Mesendoderm (in vitro differentiated cells): ENCODE data around the gene KLHL8.

Source experiments
- DNase-seq: peaks from one replicate; pipeline ENCODE4 v3.0.0; 2013
- H2AK5ac ChIP-seq: 2 replicates; pipeline ENCODE4 v1.6.1; 2013; ENCODE audit warnings: low read length, inconsistent platforms
- H2BK120ac ChIP-seq: 2 replicates; pipeline ENCODE4 v1.6.1; 2013; ENCODE audit warnings: low read depth, mild to moderate bottlenecking, low read length, moderate library complexity, mixed read lengths
- H2BK15ac ChIP-seq: replicated peaks from 2 replicates; pipeline ENCODE4 v1.6.1; 2013; ENCODE audit warnings: low read depth, mild to moderate bottlenecking, moderate library complexity
- H2BK5ac ChIP-seq: 2 replicates; pipeline ENCODE4 v1.6.1; 2013; ENCODE audit warnings: low read length, inconsistent platforms
- H3K18ac ChIP-seq: 2 replicates; pipeline ENCODE4 v1.6.1; 2013; ENCODE audit warnings: mild to moderate bottlenecking, low read length, mixed read lengths
- H3K23ac ChIP-seq: one replicate; pipeline ENCODE4 v1.6.1; 2013; ENCODE audit warnings: low read length
- H3K27ac ChIP-seq: 2 replicates; pipeline ENCODE4 v1.5.1; 2013; ENCODE audit warnings: low read depth, mild to moderate bottlenecking, inconsistent platforms, low read length, moderate library complexity
- H3K27me3 ChIP-seq: 2 replicates; pipeline ENCODE4 v1.6.1; 2013; ENCODE audit warnings: low read length, control low read depth, mild to moderate bottlenecking, inconsistent platforms; ENCODE audit not compliant: insufficient read depth, poor library complexity
- H3K36me3 ChIP-seq: 2 replicates; pipeline ENCODE4 v1.6.1; 2013; ENCODE audit warnings: low read length, inconsistent platforms; ENCODE audit not compliant: control insufficient read depth, insufficient read depth
- H3K4ac ChIP-seq: one replicate; pipeline ENCODE4 v1.6.1; 2013; ENCODE audit warnings: low read depth, mild to moderate bottlenecking, low read length, moderate library complexity
- H3K4me1 ChIP-seq: 2 replicates; pipeline ENCODE4 v1.6.1; 2013; ENCODE audit warnings: low read depth, low read length, inconsistent platforms; ENCODE audit not compliant: control insufficient read depth
- H3K4me2 ChIP-seq: 2 replicates; pipeline ENCODE4 v1.6.1; 2013; ENCODE audit warnings: low read length
- H3K4me3 ChIP-seq: 2 replicates; pipeline ENCODE4 v1.5.1; 2013; ENCODE audit warnings: mild to moderate bottlenecking, low read length
- H3K56ac ChIP-seq: one replicate; pipeline ENCODE4 v1.6.1; 2013; ENCODE audit warnings: low read length
- H3K79me1 ChIP-seq: 2 replicates; pipeline ENCODE4 v1.6.1; 2013; ENCODE audit warnings: low read length, inconsistent platforms
- H3K79me2 ChIP-seq: 2 replicates; pipeline ENCODE4 v1.6.1; 2013; ENCODE audit warnings: mild to moderate bottlenecking, low read length; ENCODE audit not compliant: control insufficient read depth, insufficient read depth
- H3K9ac ChIP-seq: 2 replicates; pipeline ENCODE4 v1.6.1; 2013; ENCODE audit warnings: low read length, inconsistent platforms
- H4K5ac ChIP-seq: one replicate; pipeline ENCODE4 v1.6.1; 2013; ENCODE audit warnings: low read length
- H4K8ac ChIP-seq: one replicate; pipeline ENCODE4 v1.6.1; 2013; ENCODE audit warnings: low read depth, mild to moderate bottlenecking, control low read depth, low read length, moderate library complexity
- WGBS: extraction: QIAGEN DNeasy Blood & Tissue Kit; methylation state at CpG from one replicate; pipeline ENCODE4 v1.1.7; 2013; ENCODE audit warnings: low lambda C conversion rate, missing lambda C conversion rate; ENCODE audit not compliant: insufficient coverage; ENCODE audit errors: extremely low coverage; 5-methylcytosine and 5-hydroxymethylcytosine counted together

Gene KLHL8

DNA sequence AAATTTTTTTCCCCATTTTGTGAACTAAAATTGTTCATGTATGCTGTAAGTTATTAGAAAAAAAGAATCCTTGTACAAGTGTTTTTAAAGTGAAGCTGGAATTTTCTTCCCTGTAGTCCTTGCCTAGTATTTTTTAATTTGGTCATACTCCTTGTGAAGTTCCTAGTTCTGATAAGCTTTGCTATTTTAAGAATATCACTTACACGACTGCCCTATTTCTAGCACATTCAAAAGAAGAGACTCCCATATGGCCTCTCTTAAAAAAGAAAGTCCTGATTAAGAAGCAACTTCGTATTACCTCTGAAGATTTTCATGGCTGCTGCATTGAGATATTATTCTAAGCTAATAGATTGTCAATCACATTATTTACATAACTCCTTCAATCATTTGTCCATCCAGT, 87.2 kb downstream of the KLHL8 start:
- no CpG with 5 or more reads among the region's 2 CpGs for WGBS
- Histone ChIP-seq H3K79me1 (no peaks in the 10 kb centered on the region), H2BK120ac (no peak overlapping the region), H3K18ac (no peak overlapping the region), H3K79me2 (no peaks in the 10 kb centered on the region), H2BK5ac (no peak overlapping the region), H2AK5ac (no peak overlapping the region), H3K4me1 (no peaks in the 10 kb centered on the region), H3K23ac (no peak overlapping the region), H3K9ac (no peak overlapping the region), H3K56ac (no peak overlapping the region), H4K8ac (no peak overlapping the region), H2BK15ac (no peak overlapping the region), H4K5ac (no peak overlapping the region), H3K36me3 (peaks cover 17% of the 10 kb centered on the region), H3K27ac (no peak overlapping the region), H3K4me2 (no peak overlapping the region), H3K4me3 (no peak overlapping the region), H3K27me3 (no peaks in the 10 kb centered on the region), H3K4ac (no peak overlapping the region)
- no peak for DNase-seq

DNA sequence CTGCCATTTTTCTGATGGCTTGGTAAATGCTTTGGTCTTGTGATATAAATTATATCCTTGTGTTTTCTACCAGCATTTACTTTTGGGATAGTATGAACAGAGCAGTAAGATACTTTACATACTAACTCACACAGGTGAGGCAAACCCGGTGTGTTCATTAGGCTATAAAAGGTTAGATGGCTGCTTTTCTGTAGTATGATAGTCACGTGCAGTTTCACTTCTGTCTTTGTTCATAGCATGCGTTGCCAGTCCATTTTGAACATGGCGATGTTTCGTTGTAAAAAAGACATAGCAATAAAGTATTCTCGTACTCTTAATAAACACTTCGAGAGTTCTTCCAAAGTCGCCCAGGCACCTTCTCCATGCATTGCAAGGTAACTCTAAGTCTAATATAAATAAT, 88.4 kb downstream of the KLHL8 start:
- no peaks in the 10 kb centered on the region for H3K79me1 ChIP-seq
- H3K56ac ChIP-seq: no peak overlapping the region
- H3K27ac ChIP-seq: no peak overlapping the region
- peaks cover 16% of the 10 kb centered on the region for H3K36me3 ChIP-seq
- no peak overlapping the region for H2BK120ac ChIP-seq
- H3K27me3 ChIP-seq: no peaks in the 10 kb centered on the region
- H2BK5ac ChIP-seq: no peak overlapping the region
- no peaks in the 10 kb centered on the region for H3K4me1 ChIP-seq
- H2BK15ac ChIP-seq: no peak overlapping the region
- no peak overlapping the region for H4K5ac ChIP-seq
- H3K18ac ChIP-seq: no peak overlapping the region
- no peaks in the 10 kb centered on the region for H3K79me2 ChIP-seq
- no peak overlapping the region for H3K4ac ChIP-seq
- no peak overlapping the region for H3K9ac ChIP-seq
- H2AK5ac ChIP-seq: no peak overlapping the region
- DNase-seq: no peak
- H4K8ac ChIP-seq: no peak overlapping the region
- no CpG with 5 or more reads among the region's 8 CpGs for WGBS
- no peak overlapping the region for H3K4me3 ChIP-seq
- H3K23ac ChIP-seq: no peak overlapping the region
- no peak overlapping the region for H3K4me2 ChIP-seq

DNA sequence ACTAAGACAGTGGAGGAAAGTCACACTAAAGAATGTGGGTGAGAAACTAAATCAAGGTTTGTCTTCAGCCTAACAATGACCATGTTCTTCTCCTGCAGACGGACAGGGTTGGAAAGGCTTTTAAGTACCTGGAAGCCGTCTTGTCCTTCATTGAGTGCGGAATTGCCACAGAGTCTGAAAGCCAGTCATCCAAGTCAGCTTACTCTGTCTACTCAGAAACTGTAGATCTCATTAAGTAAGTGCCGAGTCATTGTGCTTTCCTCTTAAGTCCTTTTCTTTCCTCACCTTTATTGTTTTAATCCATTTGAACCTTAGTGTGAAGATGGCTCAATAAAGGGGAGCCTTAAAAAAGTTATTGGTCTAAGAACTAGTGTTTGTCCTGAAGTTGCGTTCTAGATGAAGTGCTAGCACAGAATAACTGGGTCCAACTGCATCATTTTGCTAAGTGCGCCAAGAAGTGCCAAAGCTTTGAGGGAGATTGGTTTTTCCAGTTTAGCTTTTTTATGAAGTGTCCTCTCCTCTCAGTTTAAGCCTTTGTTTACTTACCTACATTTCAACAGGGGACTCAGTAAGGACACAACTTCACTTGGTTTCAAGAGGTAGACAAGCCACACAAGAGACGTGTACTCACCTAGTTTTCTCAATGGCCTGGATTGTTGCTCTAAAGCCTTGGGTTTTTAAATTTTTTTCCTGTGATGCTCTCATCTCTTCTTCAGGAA, 89.3 kb downstream of the KLHL8 start:
- H3K4me3 ChIP-seq: no peak overlapping the region
- no peaks in the 10 kb centered on the region for H3K4me1 ChIP-seq
- no peaks in the 10 kb centered on the region for H3K79me1 ChIP-seq
- no peak overlapping the region for H3K4me2 ChIP-seq
- no peak overlapping the region for H2BK5ac ChIP-seq
- H3K9ac ChIP-seq: no peak overlapping the region
- no peak overlapping the region for H3K56ac ChIP-seq
- no CpG with 5 or more reads among the region's 7 CpGs for WGBS
- no peak overlapping the region for H3K23ac ChIP-seq
- peaks cover 14% of the 10 kb centered on the region for H3K36me3 ChIP-seq
- no peaks in the 10 kb centered on the region for H3K27me3 ChIP-seq
- no peaks in the 10 kb centered on the region for H3K79me2 ChIP-seq
- no peak overlapping the region for H3K27ac ChIP-seq
- no peak overlapping the region for H4K5ac ChIP-seq
- H2BK120ac ChIP-seq: no peak overlapping the region
- H3K4ac ChIP-seq: no peak overlapping the region
- no peak overlapping the region for H2BK15ac ChIP-seq
- H3K18ac ChIP-seq: no peak overlapping the region
- no peak for DNase-seq
- H4K8ac ChIP-seq: no peak overlapping the region
- H2AK5ac ChIP-seq: no peak overlapping the region

DNA sequence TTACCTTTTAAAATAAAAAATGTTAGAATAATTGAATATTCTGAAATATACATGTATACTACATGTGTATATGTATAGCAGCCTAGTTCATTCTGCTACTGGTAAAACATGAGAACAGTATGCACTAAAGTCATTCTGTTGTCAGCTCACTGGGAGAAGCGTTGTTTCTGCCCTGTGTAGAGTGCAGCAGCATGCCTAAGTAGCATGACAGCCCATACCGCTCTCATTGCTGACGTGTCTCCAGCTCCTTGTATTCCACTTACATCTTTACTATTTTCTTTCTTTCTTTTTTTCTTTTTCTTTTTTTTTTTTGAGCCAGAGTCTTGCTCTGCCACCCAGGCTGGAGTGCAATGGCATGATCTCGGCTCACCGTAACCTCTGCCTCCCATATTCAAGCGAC, 90.7 kb downstream of the KLHL8 start:
- Histone ChIP-seq H3K4me1 (no peaks in the 10 kb centered on the region), H3K23ac (no peak overlapping the region), H2BK120ac (no peak overlapping the region), H4K5ac (no peak overlapping the region), H3K4me2 (no peak overlapping the region), H2BK15ac (no peak overlapping the region), H3K79me1 (no peaks in the 10 kb centered on the region), H3K79me2 (no peaks in the 10 kb centered on the region), H3K18ac (no peak overlapping the region), H3K4me3 (no peak overlapping the region), H3K27me3 (no peaks in the 10 kb centered on the region), H2AK5ac (no peak overlapping the region), H4K8ac (no peak overlapping the region), H3K9ac (no peak overlapping the region), H3K36me3 (peaks cover 7% of the 10 kb centered on the region), H2BK5ac (no peak overlapping the region), H3K56ac (no peak overlapping the region), H3K4ac (no peak overlapping the region), H3K27ac (no peak overlapping the region)
- WGBS: no CpG with 5 or more reads among the region's 6 CpGs
- DNase-seq: no peak

DNA sequence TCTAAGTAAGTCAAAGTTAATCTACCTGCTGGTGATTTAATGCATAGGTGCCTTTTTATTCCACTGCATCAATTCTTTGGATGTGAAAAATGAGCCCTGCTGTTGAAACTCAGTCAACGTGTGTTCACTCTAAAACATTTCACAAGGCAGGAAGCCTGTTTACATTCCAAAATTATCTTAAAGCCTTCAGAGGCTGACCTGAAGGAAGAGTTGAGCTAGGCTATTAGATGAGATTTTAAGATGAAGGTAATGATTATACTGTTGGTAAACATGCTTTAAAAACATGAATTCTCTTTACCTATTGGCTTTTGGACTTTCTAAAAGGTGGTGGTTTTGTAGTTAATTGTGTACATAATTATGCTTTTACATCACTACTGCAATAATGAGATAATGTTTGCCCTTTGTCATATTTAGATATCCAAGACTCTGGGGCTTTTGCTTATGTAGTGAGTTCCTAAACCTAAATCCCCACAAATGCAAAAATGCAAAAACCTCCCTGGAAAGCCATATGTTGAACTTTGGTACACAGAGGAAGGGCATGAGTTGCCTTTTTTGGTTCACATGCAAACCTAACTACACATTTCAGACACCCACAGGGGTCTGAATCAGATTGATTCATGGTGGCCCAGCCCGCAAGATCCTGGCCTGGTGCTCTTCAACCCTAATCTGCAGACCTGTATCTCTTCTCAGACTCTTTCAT, 92.3 kb downstream of the KLHL8 start:
- no peak overlapping the region for H3K56ac ChIP-seq
- H2BK120ac ChIP-seq: no peak overlapping the region
- H2BK15ac ChIP-seq: no peak overlapping the region
- H3K23ac ChIP-seq: no peak overlapping the region
- peaks cover 1% of the 10 kb centered on the region for H3K79me1 ChIP-seq
- H3K27me3 ChIP-seq: no peaks in the 10 kb centered on the region
- H3K18ac ChIP-seq: no peak overlapping the region
- no peak overlapping the region for H2BK5ac ChIP-seq
- no peak overlapping the region for H2AK5ac ChIP-seq
- H3K27ac ChIP-seq: no peak overlapping the region
- H3K4me3 ChIP-seq: no peak overlapping the region
- no peak overlapping the region for H3K4ac ChIP-seq
- no peak overlapping the region for H3K9ac ChIP-seq
- no peak overlapping the region for H4K5ac ChIP-seq
- no peak overlapping the region for H3K4me2 ChIP-seq
- no CpG with 5 or more reads among the region's 2 CpGs for WGBS
- H3K36me3 ChIP-seq: peaks cover 4% of the 10 kb centered on the region
- H4K8ac ChIP-seq: no peak overlapping the region
- no peaks in the 10 kb centered on the region for H3K79me2 ChIP-seq
- H3K4me1 ChIP-seq: no peaks in the 10 kb centered on the region
- DNase-seq: no peak
